K562 (cell line): Measurements from ENCODE around the gene GPR26. TPM values are rescaled to one million over a fixed set of nuclear protein-coding genes. Genes with fewer than 3 reads are reported as not detected.

Experiments used
- ATAC-seq: fragments of 200-7000 bp; cut with Tn5 transposase; 3 replicates; pipeline ENCODE4 v1.9.1; 2020; ENCODE audit warnings: moderate library complexity
- BruUV-seq: library from RNA; stranded (reverse); fragments of 400-500 nt; replicated peaks from 2 replicates; lab custom pipeline; 2021; lab: Mats Ljungman, UMichigan
- CTCF ChIA-PET: fragments of 300-600 bp; formaldehyde crosslinking; extraction: SDS; loops from one replicate; lab custom pipeline; 2021; ENCODE audit warnings: low intra/inter-chr PET ratio; lab: Yijun Ruan, JAX
- POLR2A ChIA-PET: fragments of 300-600, 350-650 bp; sonication (Branson Sonifier 250); formaldehyde crosslinking; extraction: SDS; loops from one replicate; lab custom pipeline; 2021; ENCODE audit warnings: antibody characterized with exemption, inconsistent platforms; lab: Yijun Ruan, JAX
- DNase-seq, 4 experiments: peaks; one replicate each; pipeline versions ENCODE4 v3.0.0 to v3.0.0-alpha.2; 2011 to 2018; ENCODE audit warnings: low spot score in 3 of 4, mixed read lengths in 3 of 4; ENCODE audit errors: extremely low read depth in 1 of 4
- FAIRE-seq: peaks from 2 replicates; lab custom pipeline; 2011; peaks lifted over from hg19 to GRCh38; lab: Jason Lieb, UNC
- H2AFZ ChIP-seq: 2 replicates; pipeline ENCODE4 v1.6.0; 2011; ENCODE audit warnings: low read depth, low read length, control low read depth, inconsistent platforms
- H3K27ac ChIP-seq: fragments of 200-600 bp; 3 replicates; pipeline ENCODE4 v1.8.0; 2011; ENCODE audit warnings: low read depth, mild to moderate bottlenecking, control low read depth, inconsistent platforms, low read length, moderate library complexity, mixed read lengths; ENCODE audit errors: extremely low read depth
- H3K27me3 ChIP-seq, 2 experiments: fragments of 300-600 bp in 1 of 2; 2 replicates in 1 of 2; 3 replicates in 1 of 2; pipeline versions ENCODE4 v1.6.0 to v1.8.0; 2011; ENCODE audit warnings: inconsistent platforms in 2 of 2, low read length in 2 of 2, mild to moderate bottlenecking in 1 of 2, mixed read lengths in 1 of 2, moderate library complexity in 1 of 2; ENCODE audit not compliant: control insufficient read depth in 2 of 2, insufficient read depth in 2 of 2
- H3K36me3 ChIP-seq: fragments of 300-600 bp; 3 replicates; pipeline ENCODE4 v1.8.0; 2011; ENCODE audit warnings: mild to moderate bottlenecking, low read length, inconsistent platforms; ENCODE audit not compliant: control insufficient read depth, insufficient read depth
- H3K4me1 ChIP-seq, 2 experiments: fragments of 200-600 bp in 1 of 2; replicated peaks in 1 of 2; 2 replicates in 1 of 2; 3 replicates in 1 of 2; pipeline versions ENCODE4 v1.5.1 to v1.8.0; 2011; ENCODE audit warnings: inconsistent platforms in 2 of 2, low read length in 2 of 2, mild to moderate bottlenecking in 1 of 2, mixed read lengths in 1 of 2, moderate library complexity in 1 of 2; ENCODE audit not compliant: control insufficient read depth in 2 of 2, insufficient read depth in 2 of 2
- H3K4me2 ChIP-seq: 2 replicates; pipeline ENCODE4 v1.6.1; 2011; ENCODE audit warnings: low read length, control low read depth, inconsistent platforms, mixed read lengths; ENCODE audit not compliant: insufficient read depth
- H3K4me3 ChIP-seq: fragments of 200-600 bp; sonication (generic), shearing (Covaris generic); 2 replicates; pipeline ENCODE4 v1.5.1; 2016; ENCODE audit warnings: control low read depth, inconsistent platforms
- H3K79me2 ChIP-seq: fragments of 200-600 bp; 3 replicates; pipeline ENCODE4 v1.8.0; 2011; ENCODE audit warnings: low read length, inconsistent platforms; ENCODE audit not compliant: control insufficient read depth, insufficient read depth
- H3K9ac ChIP-seq, 2 experiments: 2 replicates each; pipeline versions ENCODE4 v1.6.0 to v1.6.1; 2011; ENCODE audit warnings: low read depth in 2 of 2, low read length in 2 of 2, control low read depth in 1 of 2, inconsistent platforms in 1 of 2, mild to moderate bottlenecking in 1 of 2, mixed read lengths in 1 of 2; ENCODE audit not compliant: insufficient read depth in 1 of 2
- H3K9me1 ChIP-seq: one replicate; pipeline ENCODE4 v1.6.0; 2011; ENCODE audit warnings: inconsistent platforms, mild to moderate bottlenecking, low read length, moderate library complexity; ENCODE audit not compliant: control insufficient read depth, insufficient read depth
- H3K9me3 ChIP-seq: replicated peaks from 2 replicates; pipeline ENCODE4 v1.5.1; 2011; ENCODE audit warnings: low read depth, low read length, inconsistent platforms; ENCODE audit not compliant: control insufficient read depth, insufficient read depth
- H4K20me1 ChIP-seq: replicated peaks from 2 replicates; pipeline ENCODE4 v1.6.1; 2011; ENCODE audit warnings: low read length, inconsistent platforms, mixed read lengths; ENCODE audit not compliant: control insufficient read depth, insufficient read depth
- DIDO1 ChIP-seq: fragments of 450-650 bp; IDR thresholded peaks from 2 replicates; pipeline ENCODE4 v1.6.1; 2016; ENCODE audit warnings: low read depth, missing biosample characterization, missing genetic modification characterization
- HMGN3 ChIP-seq: IDR thresholded peaks from 2 replicates; pipeline ENCODE4 v1.6.1; 2011; ENCODE audit warnings: borderline replicate concordance, low read depth, mild to moderate bottlenecking, mixed read lengths, low read length; ENCODE audit not compliant: insufficient read length; ENCODE audit errors: extremely low read depth
- HNRNPH1 ChIP-seq: fragments of 200-400 bp; formaldehyde crosslinking; optimal IDR thresholded peaks from 2 replicates; pipeline ENCODE3; 2017; ENCODE audit warnings: low read depth, mild to moderate bottlenecking, low read length, moderate library complexity
- MNT ChIP-seq, 2 experiments: fragments of 450-650 bp; conservative IDR thresholded peaks; 2 replicates each; pipeline ENCODE4 v1.6.1; 2017; ENCODE audit warnings: mild to moderate bottlenecking in 2 of 2, moderate library complexity in 2 of 2
- PRPF4 ChIP-seq: fragments of 200-400 bp; formaldehyde crosslinking; IDR thresholded peaks from one replicate; pipeline ENCODE4 v1.6.1; 2017; ENCODE audit warnings: low read length, low read depth, mild to moderate bottlenecking; ENCODE audit not compliant: insufficient read depth, poor library complexity, severe bottlenecking
- SLC30A9 ChIP-seq: fragments of 250-450 bp; sonication (Bioruptor Pico); IDR thresholded peaks from 2 replicates; pipeline ENCODE4 v1.8.0; 2022; ENCODE audit warnings: mild to moderate bottlenecking, moderate library complexity
- SNAPC5 ChIP-seq: fragments of 250-450 bp; sonication (Bioruptor Pico); IDR thresholded peaks from 2 replicates; pipeline ENCODE4 v1.8.0; 2021; ENCODE audit warnings: moderate library complexity, mild to moderate bottlenecking, inconsistent platforms
- STAT5A ChIP-seq: IDR thresholded peaks from 2 replicates; pipeline ENCODE4 v1.6.1; 2012; ENCODE audit warnings: low read length, inconsistent platforms, borderline replicate concordance
- TAL1 ChIP-seq: fragments of 450-650 bp; IDR thresholded peaks from 2 replicates; pipeline ENCODE4 v1.6.1; 2016; ENCODE audit warnings: mild to moderate bottlenecking
- ZNF124 ChIP-seq: sonication (generic); formaldehyde crosslinking; IDR thresholded peaks from 2 replicates; pipeline ENCODE4 v1.8.1; 2022; ENCODE audit warnings: missing genetic modification reagents
- ZNF263 ChIP-seq: sonication (generic); formaldehyde crosslinking; IDR thresholded peaks from 2 replicates; pipeline ENCODE4 v1.8.0; 2022; ENCODE audit warnings: mild to moderate bottlenecking, missing genetic modification reagents, borderline replicate concordance
- ZNF324 ChIP-seq: fragments of 250-450 bp; sonication (Bioruptor Pico); IDR thresholded peaks from 2 replicates; pipeline ENCODE4 v1.4.0; 2020; ENCODE audit warnings: mild to moderate bottlenecking
- WGBS: fragments of 100-300 bp; shearing (Covaris generic); methylation state at CpG from one replicate; pipeline ENCODE4 v1.1.6; 2016; ENCODE audit warnings: low coverage, mixed read lengths; ENCODE audit not compliant: insufficient coverage; ENCODE audit errors: missing lambda C conversion rate; 5-methylcytosine and 5-hydroxymethylcytosine counted together
- in situ Hi-C: fragments of 300-500 bp; cut with MboI; formaldehyde crosslinking; loops from 4 replicates; pipeline ENCODE4 v1.15.0; 2018; ENCODE audit warnings: inconsistent platforms, mixed read lengths
- intact Hi-C: fragments of 100-400 bp; cut with micrococcal nuclease; formaldehyde crosslinking; loops from 2 replicates; pipeline ENCODE4 v1.14.2; 2022
- polyA plus RNA-seq, 8 experiments: library from polyadenylated mRNA; depleted of rRNA in 4 of 8; stranded (reverse) in 5 of 8; unstranded in 3 of 8; fragments of >200 nt; fragmentation: Nextera tagmentation in 2 of 8; fragmentation: Illumina TruSeq in 1 of 8; extraction: Ambion mirVana in 2 of 8; extraction: Trizol in 1 of 8; gene quantifications; 2 replicates each; pipeline versions ENCODE4 v1.2.1 to v1.2.3, GENCODE V29; 2011 to 2014; ENCODE audit warnings: inconsistent platforms in 1 of 8, missing spikeins in 1 of 8
- total RNA-seq, 7 experiments: library from RNA; depleted of rRNA in 6 of 7; stranded (reverse); fragments of >200 nt in 6 of 7; fragmentation: Illumina TruSeq in 2 of 7; extraction: Trizol in 2 of 7; gene quantifications; 2 replicates each; pipeline versions ENCODE4 v1.2.1 to v1.2.3, GENCODE V29; 2011 to 2021; ENCODE audit warnings: low replicate concordance in 1 of 7
- TF ChIP-seq, protein P1 (sequence below), 2 experiments: fragments of 200-800 bp in 1 of 2; sonication (Bioruptor generic) in 1 of 2; sonication (generic) in 1 of 2; formaldehyde crosslinking in 1 of 2; IDR thresholded peaks in 1 of 2; conservative IDR thresholded peaks in 1 of 2; 2 replicates each; pipeline versions ENCODE4 v1.5.0 to v1.6.1; 2016 to 2020; ENCODE audit warnings: missing compliant biosample characterization in 1 of 2, missing genetic modification characterization in 1 of 2, missing genetic modification reagents in 1 of 2
- TF ChIP-seq, protein P2 (sequence below): fragments of 450-650 bp; IDR thresholded peaks from one replicate; pipeline ENCODE4 v1.6.1; 2018; ENCODE audit warnings: mild to moderate bottlenecking, moderate library complexity; ENCODE audit not compliant: partially characterized antibody
- TF ChIP-seq, protein P3 (sequence below), 2 experiments: IDR thresholded peaks in 1 of 2; conservative IDR thresholded peaks in 1 of 2; 2 replicates each; pipeline ENCODE4 v1.6.1; 2016; ENCODE audit warnings: low read depth in 2 of 2, mild to moderate bottlenecking in 1 of 2, missing compliant biosample characterization in 1 of 2, missing genetic modification characterization in 1 of 2, moderate library complexity in 1 of 2

Gene GPR26
- total and polyA plus RNA-seq, 9 of the 15 experiments (the other 6 are each of a cell fraction or from before 2014, with no cell fraction given), result not detected

DNA sequence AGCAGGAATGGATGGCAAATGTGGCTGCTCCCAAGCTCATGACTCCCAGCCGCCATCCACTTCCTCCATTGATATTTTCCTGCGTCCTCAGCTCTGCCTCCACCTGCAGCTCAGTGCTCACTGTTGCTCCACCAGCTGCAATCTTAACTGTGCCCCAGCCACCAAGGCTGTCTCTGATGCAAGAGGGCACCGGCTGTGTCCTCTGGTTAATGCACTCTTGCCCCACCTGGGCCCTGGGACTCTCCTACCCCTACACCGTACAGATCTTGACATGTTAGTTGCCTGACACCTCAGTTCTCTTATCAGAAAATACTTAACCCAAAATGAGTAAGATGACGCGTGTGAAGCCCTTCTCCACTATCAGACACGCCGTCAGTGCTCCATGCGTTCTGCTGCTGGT, 45.5 kb upstream of the GPR26 start:
- no TSS peak for BruUV-seq
- in situ Hi-C loops (no loop called here), intact Hi-C loops (no loop called here)
- ChIA-PET CTCF (no interaction called here), POLR2A (no interaction called here)
- ATAC-seq (no peak), DNase-seq (no peak), FAIRE-seq (no peak)
- 3% methylated on average over 6 of the region's 9 CpGs for WGBS
- H3K4me1 ChIP-seq, result no peaks in the 10 kb centered on the region
- no peak overlapping the region for H3K27ac ChIP-seq
- H3K79me2 ChIP-seq, result no peaks in the 10 kb centered on the region
- H2AFZ ChIP-seq, result no peak overlapping the region
- H3K36me3 ChIP-seq, result no peaks in the 10 kb centered on the region
- no peak overlapping the region for H3K4me3 ChIP-seq
- H4K20me1 ChIP-seq, result no peaks in the 10 kb centered on the region
- H3K4me2 ChIP-seq, result no peak overlapping the region
- no peaks in the 10 kb centered on the region for H3K9me1 ChIP-seq
- H3K9me3 ChIP-seq, result no peaks in the 10 kb centered on the region
- no peak overlapping the region for H3K9ac ChIP-seq
- peaks cover 0 to 5% of the 10 kb centered on the region in 2 experiments; a peak in 1 of 5 replicates for H3K27me3 ChIP-seq
- TF ChIP-seq SNAPC5 (CRISPR knock-in tag) (no peak), ZNF124 (no peak), HNRNPH1 (no peak), ZNF324 (CRISPR knock-in tag) (no peak), TAL1 (no peak), HMGN3 (no peak), PRPF4 (no peak), SLC30A9 (CRISPR knock-in tag) (no peak), MNT (conservative IDR thresholded peaks at IDR 0.05) (no peak), DIDO1 (tag) (no peak), ZNF263 (no peak), STAT5A (no peak)
- TF ChIP-seq, protein P1, sequence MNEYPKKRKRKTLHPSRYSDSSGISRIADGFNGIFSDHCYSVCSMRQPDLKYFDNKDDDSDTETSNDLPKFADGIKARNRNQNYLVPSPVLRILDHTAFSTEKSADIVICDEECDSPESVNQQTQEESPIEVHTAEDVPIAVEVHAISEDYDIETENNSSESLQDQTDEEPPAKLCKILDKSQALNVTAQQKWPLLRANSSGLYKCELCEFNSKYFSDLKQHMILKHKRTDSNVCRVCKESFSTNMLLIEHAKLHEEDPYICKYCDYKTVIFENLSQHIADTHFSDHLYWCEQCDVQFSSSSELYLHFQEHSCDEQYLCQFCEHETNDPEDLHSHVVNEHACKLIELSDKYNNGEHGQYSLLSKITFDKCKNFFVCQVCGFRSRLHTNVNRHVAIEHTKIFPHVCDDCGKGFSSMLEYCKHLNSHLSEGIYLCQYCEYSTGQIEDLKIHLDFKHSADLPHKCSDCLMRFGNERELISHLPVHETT (CRISPR knock-in tag; conservative IDR thresholded peaks at IDR 0.05 in 1 of 2, IDR thresholded peaks at IDR 0.05 in 1 of 2), result no peak
- TF ChIP-seq, protein P2, sequence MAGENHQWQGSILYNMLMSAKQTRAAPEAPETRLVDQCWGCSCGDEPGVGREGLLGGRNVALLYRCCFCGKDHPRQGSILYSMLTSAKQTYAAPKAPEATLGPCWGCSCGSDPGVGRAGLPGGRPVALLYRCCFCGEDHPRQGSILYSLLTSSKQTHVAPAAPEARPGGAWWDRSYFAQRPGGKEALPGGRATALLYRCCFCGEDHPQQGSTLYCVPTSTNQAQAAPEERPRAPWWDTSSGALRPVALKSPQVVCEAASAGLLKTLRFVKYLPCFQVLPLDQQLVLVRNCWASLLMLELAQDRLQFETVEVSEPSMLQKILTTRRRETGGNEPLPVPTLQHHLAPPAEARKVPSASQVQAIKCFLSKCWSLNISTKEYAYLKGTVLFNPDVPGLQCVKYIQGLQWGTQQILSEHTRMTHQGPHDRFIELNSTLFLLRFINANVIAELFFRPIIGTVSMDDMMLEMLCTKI, result no peak
- TF ChIP-seq, protein P3, sequence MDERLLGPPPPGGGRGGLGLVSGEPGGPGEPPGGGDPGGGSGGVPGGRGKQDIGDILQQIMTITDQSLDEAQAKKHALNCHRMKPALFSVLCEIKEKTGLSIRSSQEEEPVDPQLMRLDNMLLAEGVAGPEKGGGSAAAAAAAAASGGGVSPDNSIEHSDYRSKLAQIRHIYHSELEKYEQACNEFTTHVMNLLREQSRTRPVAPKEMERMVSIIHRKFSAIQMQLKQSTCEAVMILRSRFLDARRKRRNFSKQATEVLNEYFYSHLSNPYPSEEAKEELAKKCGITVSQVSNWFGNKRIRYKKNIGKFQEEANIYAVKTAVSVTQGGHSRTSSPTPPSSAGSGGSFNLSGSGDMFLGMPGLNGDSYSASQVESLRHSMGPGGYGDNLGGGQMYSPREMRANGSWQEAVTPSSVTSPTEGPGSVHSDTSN (CRISPR knock-in tag; IDR thresholded peaks at IDR 0.05; ENCODE audit: low read depth), result no peak
- TF ChIP-seq, protein P3 (tag; conservative IDR thresholded peaks at IDR 0.05; ENCODE audit: low read depth), result no peak
